SK-N-MC (cell line): ENCODE results near the gene TTLL5.

Experiments
- DNase-seq: peaks from one replicate; pipeline ENCODE4 v3.0.0-alpha.2; 2011; ENCODE audit warnings: low read depth, low spot score
- H3K27ac ChIP-seq: fragments of 200-600 bp; sonication (generic); 2 replicates; pipeline ENCODE4 v1.5.1; 2016; ENCODE audit warnings: mixed run types
- H3K36me3 ChIP-seq: fragments of 200-600 bp; sonication (generic); 2 replicates; pipeline ENCODE4 v1.6.1; 2017; ENCODE audit warnings: antibody characterized with exemption, low read length, mixed read lengths; ENCODE audit not compliant: insufficient read depth
- H3K4me3 ChIP-seq: fragments of 200-600 bp; sonication (generic); 2 replicates; pipeline ENCODE4 v1.5.1; 2016
- H3K9ac ChIP-seq: fragments of 200-600 bp; sonication (generic); 2 replicates; pipeline ENCODE4 v1.8.0; 2017; ENCODE audit warnings: mixed run types, mixed read lengths; ENCODE audit not compliant: insufficient read length
- H3K9me3 ChIP-seq: fragments of 200-600 bp; sonication (generic); 2 replicates; pipeline ENCODE4 v1.6.1; 2017; ENCODE audit warnings: low read depth, mild to moderate bottlenecking, antibody characterized with exemption, low read length, moderate library complexity, mixed read lengths
- EZH2 ChIP-seq: fragments of 200-600 bp; sonication (generic); IDR thresholded peaks from one replicate; pipeline ENCODE4 v1.6.1; 2017; ENCODE audit warnings: antibody characterized with exemption
- FOXP2 ChIP-seq: optimal IDR thresholded peaks from 2 replicates; pipeline ENCODE3; 2011; ENCODE audit warnings: mild to moderate bottlenecking, moderate library complexity; ENCODE audit not compliant: insufficient read depth; ENCODE audit errors: extremely low read length, control extremely low read depth
- POLR2AphosphoS5 ChIP-seq: IDR thresholded peaks from 2 replicates; pipeline ENCODE4 v1.6.1; 2012; ENCODE audit warnings: mild to moderate bottlenecking, low read depth, low read length, borderline replicate concordance

Gene TTLL5

GRCh38 chr14:75865531-75865930 lies 204.5 kb downstream of the TTLL5 start:
- Histone ChIP-seq H3K27ac (no peak overlapping the region), H3K9ac (no peak overlapping the region), H3K4me3 (no peak overlapping the region), H3K36me3 (0 out of 2 replicates have a peak, but pooled peaks cover 2% of the 10 kb centered on the region), H3K9me3 (no peaks in the 10 kb centered on the region)
- TF ChIP-seq POLR2AphosphoS5 (no peak), EZH2 (no peak), FOXP2 (no peak)
- no peak for DNase-seq

DNA sequence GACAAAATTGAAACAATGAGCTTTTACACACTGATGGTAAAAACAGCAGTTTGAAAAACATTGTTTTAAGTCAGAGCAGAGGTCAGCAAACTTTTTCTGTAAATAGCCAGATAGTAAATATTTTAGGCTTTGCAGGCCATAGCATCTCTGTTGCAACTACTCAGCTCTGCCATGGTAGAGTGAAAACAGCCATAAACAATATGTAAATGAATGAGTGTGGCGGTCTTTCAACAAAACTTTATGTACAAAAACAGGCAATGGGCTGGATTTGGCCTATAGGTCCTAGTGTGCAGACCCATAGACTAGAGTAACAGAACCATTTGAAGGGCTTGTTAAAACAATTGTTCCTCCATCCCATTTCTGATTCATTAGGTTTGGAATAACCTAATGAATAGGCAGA lies 205.9 kb downstream of the TTLL5 start:
- DNase-seq: no peak
- Histone ChIP-seq H3K36me3 (0 out of 2 replicates have a peak, but pooled peaks cover 3% of the 10 kb centered on the region), H3K9ac (no peak overlapping the region), H3K4me3 (no peak overlapping the region), H3K27ac (no peak overlapping the region), H3K9me3 (no peaks in the 10 kb centered on the region)
- TF ChIP-seq FOXP2 (no peak), POLR2AphosphoS5 (no peak), EZH2 (no peak)

GRCh38 chr14:75871181-75871880 lies 210.3 kb downstream of the TTLL5 start:
- Histone ChIP-seq H3K4me3 (no peak overlapping the region), H3K9me3 (no peaks in the 10 kb centered on the region), H3K27ac (no peak overlapping the region), H3K9ac (no peak overlapping the region), H3K36me3 (0 out of 2 replicates have a peak, but pooled peaks cover 3% of the 10 kb centered on the region)
- TF ChIP-seq FOXP2 (no peak), EZH2 (no peak), POLR2AphosphoS5 (no peak)
- no peak for DNase-seq

DNA sequence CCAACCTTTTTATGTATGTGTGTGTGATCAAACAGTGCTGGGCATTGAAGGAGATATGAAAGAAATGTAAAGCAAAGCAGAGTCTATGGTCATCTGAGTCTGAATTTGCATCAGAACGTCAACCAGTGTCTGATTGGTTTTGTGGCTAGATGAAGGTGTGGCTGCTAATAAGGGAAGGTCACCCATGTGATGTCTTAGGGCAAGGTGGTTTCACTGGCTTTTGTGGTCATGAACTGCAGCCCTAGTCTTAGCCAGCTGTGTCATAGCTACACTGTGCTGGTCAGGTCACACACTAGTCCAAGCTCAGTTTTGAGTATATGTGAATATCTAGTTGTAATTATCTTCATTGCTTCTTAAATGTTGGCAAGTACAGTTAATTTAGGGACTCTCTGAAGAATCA lies 214.9 kb downstream of the TTLL5 start:
- Histone ChIP-seq H3K36me3 (no peaks in the 10 kb centered on the region), H3K9me3 (no peaks in the 10 kb centered on the region), H3K9ac (no peak overlapping the region), H3K4me3 (no peak overlapping the region), H3K27ac (no peak overlapping the region)
- TF ChIP-seq FOXP2 (no peak), POLR2AphosphoS5 (no peak), EZH2 (no peak)
- no peak for DNase-seq

DNA sequence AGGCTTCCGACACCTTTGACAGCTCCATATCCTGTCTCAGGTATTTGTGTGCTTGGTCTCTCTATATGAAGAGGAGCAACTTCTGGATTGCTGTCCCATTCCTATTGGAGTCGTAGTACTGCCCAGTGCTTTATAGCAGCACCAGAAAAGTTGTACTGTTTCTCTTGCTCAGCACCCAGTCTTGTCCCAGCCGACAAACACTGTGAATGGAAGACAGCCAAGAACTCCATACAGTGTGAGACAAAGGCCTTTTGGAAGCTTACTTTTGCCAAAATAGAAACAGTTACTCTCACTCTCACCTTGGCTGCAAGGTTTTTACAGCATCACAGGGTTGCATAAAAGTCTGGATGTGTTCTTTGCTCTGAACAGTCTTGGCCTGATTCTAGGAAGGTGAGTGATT lies 215.5 kb downstream of the TTLL5 start:
- no peak for TF ChIP-seq EZH2
- no peak for TF ChIP-seq POLR2AphosphoS5
- TF ChIP-seq FOXP2: no peak
- Histone ChIP-seq H3K9me3 (no peaks in the 10 kb centered on the region), H3K9ac (no peak overlapping the region), H3K36me3 (no peaks in the 10 kb centered on the region), H3K4me3 (no peak overlapping the region), H3K27ac (peak overlapping the region; percentile 88)
- DNase-seq: no peak

DNA sequence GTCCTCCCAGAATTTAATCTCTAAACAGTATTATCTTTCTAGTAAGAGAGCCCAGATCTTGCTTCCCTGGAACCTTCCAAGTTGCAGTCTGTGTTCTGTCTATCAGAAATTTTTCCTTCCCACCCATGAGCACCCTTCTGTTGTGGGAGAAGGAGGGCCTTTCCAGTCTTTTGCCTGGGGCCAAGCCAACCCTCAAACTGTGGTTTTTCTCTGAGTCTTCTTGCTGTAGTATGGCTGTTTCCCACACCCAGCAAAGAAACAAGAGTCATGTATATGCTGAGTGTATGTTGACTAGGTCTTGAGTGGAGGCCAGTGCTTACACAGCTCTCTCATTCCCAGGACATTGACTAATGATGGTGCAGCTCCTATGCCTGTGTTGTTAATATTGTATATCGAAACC lies 216.2 kb downstream of the TTLL5 start:
- Histone ChIP-seq H3K4me3 (no peak overlapping the region), H3K9ac (no peak overlapping the region), H3K9me3 (no peaks in the 10 kb centered on the region), H3K27ac (peak overlapping the region; percentile 88), H3K36me3 (no peaks in the 10 kb centered on the region)
- DNase-seq: peak; percentile 57
- TF ChIP-seq EZH2: no peak
- TF ChIP-seq POLR2AphosphoS5: no peak
- TF ChIP-seq FOXP2: no peak

GRCh38 chr14:75877884-75878283 lies 216.8 kb downstream of the TTLL5 start:
- H3K27ac ChIP-seq: peak overlapping the region; percentile 88
- TF ChIP-seq POLR2AphosphoS5: no peak
- TF ChIP-seq FOXP2: no peak
- TF ChIP-seq EZH2: no peak
- DNase-seq: no peak

DNA sequence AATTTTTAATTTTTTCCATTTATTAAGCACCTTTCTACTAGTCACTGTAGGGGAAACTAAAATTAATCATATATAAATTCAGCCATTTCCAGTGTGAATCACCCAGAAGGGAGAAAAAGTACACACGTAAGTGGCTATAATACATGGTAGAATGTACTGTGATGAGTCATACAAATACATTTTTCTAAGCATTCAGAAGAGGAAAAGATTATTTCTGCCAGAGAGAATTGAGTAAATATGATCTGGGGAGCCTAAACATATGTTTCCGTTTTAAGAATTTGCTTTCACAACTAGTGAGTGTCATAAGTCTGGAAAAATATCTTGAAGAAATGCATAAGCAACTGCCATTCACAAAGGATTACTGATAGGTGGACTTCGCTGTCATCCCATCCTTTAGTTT lies 218.0 kb downstream of the TTLL5 start:
- Histone ChIP-seq H3K27ac (peak overlapping the region; percentile 88), H3K9ac (peak overlapping the region; percentile 20)
- peak; percentile 61 for DNase-seq

More at GRCh38 chr14:75877884-75878283, 216.8 kb downstream of the TTLL5 start:
- Histone ChIP-seq H3K9me3 (no peaks in the 10 kb centered on the region), H3K36me3 (no peaks in the 10 kb centered on the region), H3K4me3 (no peak overlapping the region), H3K9ac (no peak overlapping the region)

DNA sequence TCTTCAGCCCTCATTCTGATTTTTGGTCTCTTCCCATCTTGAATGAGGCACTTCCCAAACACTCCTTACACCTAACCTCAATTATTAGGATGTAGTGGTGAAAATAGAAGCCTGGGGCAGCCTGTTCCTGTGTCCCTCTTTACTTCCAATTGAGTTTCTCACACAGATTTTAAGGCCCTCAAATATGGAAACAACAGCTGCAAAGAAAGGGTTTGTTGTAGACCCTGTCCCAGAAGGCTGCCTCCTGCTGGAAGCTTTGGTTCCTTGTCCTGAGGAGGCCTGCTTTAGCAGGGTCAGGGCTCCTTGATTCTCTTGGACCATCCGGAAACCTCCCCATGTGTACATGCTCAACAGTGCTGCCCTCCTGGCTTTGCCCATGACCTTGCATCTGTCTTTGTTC lies 219.5 kb downstream of the TTLL5 start:
- Histone ChIP-seq H3K9ac (no peak overlapping the region), H3K9me3 (no peaks in the 10 kb centered on the region), H3K27ac (no peak overlapping the region), H3K4me3 (no peak overlapping the region), H3K36me3 (no peaks in the 10 kb centered on the region)
- DNase-seq: no peak
- no peak for TF ChIP-seq EZH2
- TF ChIP-seq POLR2AphosphoS5: no peak

More for the DNA sequence above, 218.0 kb downstream of the TTLL5 start:
- no peak for TF ChIP-seq FOXP2
- TF ChIP-seq POLR2AphosphoS5: no peak
- no peak for TF ChIP-seq EZH2
- H3K9me3 ChIP-seq: no peaks in the 10 kb centered on the region
- no peaks in the 10 kb centered on the region for H3K36me3 ChIP-seq
- H3K4me3 ChIP-seq: no peak overlapping the region
